ENCODE data around the gene ZDHHC7.

- TF ChIP-seq CTCF (IDR thresholded peaks at IDR 0.05) (no peak), ZFX (IDR thresholded peaks at IDR 0.05; ENCODE audit: borderline replicate concordance) (no peak)
Observed at GRCh38 chr16:84926462-84926861, 84.9 kb downstream of the ZDHHC7 start.
